A549 (cell line): ENCODE data around the gene LAMTOR2. TPM values are rescaled to one million over a fixed set of nuclear protein-coding genes. Genes with fewer than 3 reads are reported as not detected.

ENCODE experiments used
- ATAC-seq, 2 experiments: fragments of 200-7000 bp in 1 of 2; fragments of >200 bp in 1 of 2; cut with Nextera tagmentation in 1 of 2; cut with Tn5 transposase in 1 of 2; 3 replicates each; pipeline versions ENCODE4 v1.8.0 to v1.9.1; 2018 to 2020; ENCODE audit warnings: mild to moderate bottlenecking in 1 of 2, moderate library complexity in 1 of 2
- CTCF ChIA-PET: fragments of 300-600 bp; sonication (Branson Sonifier 250); formaldehyde crosslinking; extraction: SDS; loops from one replicate; lab custom pipeline; 2021; ENCODE audit warnings: antibody characterized with exemption, inconsistent platforms; lab: Yijun Ruan, JAX
- POLR2A ChIA-PET: fragments of 350-600 bp; formaldehyde crosslinking; extraction: SDS; loops from one replicate; lab custom pipeline; 2021; ENCODE audit warnings: antibody characterized with exemption, inconsistent platforms; lab: Yijun Ruan, JAX
- DNase-seq, 2 experiments: peaks; one replicate each; pipeline versions ENCODE4 v3.0.0 to v3.0.0-alpha.2; 2011 to 2016; ENCODE audit warnings: low read depth in 1 of 2, low spot score in 1 of 2
- FAIRE-seq: peaks from 2 replicates; lab custom pipeline; 2011; peaks lifted over from hg19 to GRCh38; lab: Jason Lieb, UNC
- H3K27ac ChIP-seq, 2 experiments: fragments of >200 bp; sonication (Bioruptor Twin); formaldehyde crosslinking; 3 replicates each; pipeline ENCODE4 v1.5.1; 2016 to 2017
- H3K4me1 ChIP-seq: fragments of >200 bp; sonication (Bioruptor Twin); formaldehyde crosslinking; 3 replicates; pipeline ENCODE4 v1.6.1; 2016
- H3K4me2 ChIP-seq: fragments of >200 bp; sonication (Bioruptor Twin); formaldehyde crosslinking; 3 replicates; pipeline ENCODE4 v1.6.1; 2016
- H3K4me3 ChIP-seq: fragments of >200 bp; sonication (Bioruptor Twin); formaldehyde crosslinking; 3 replicates; pipeline ENCODE4 v1.5.1; 2016
- H3K9me3 ChIP-seq: fragments of >200 bp; sonication (Bioruptor Twin); formaldehyde crosslinking; 3 replicates; pipeline ENCODE4 v1.6.1; 2016
- CEBPB ChIP-seq, 2 experiments: fragments of >200 bp in 1 of 2; sonication (Bioruptor Twin) in 1 of 2; formaldehyde crosslinking in 1 of 2; IDR thresholded peaks; 2 replicates each; pipeline ENCODE4 v1.6.1; 2012 to 2016
- CHD2 ChIP-seq: fragments of 150-350 bp; IDR thresholded peaks from 2 replicates; pipeline ENCODE4 v1.6.1; 2014; ENCODE audit warnings: low read length; ENCODE audit not compliant: partially characterized antibody
- CHD4 ChIP-seq: fragments of 200-600 bp; sonication (generic); IDR thresholded peaks from 2 replicates; pipeline ENCODE4 v1.6.1; 2016; ENCODE audit warnings: antibody characterized with exemption, mild to moderate bottlenecking, borderline replicate concordance
- EHF ChIP-seq: fragments of 250-450 bp; sonication (Bioruptor Pico); IDR thresholded peaks from 2 replicates; pipeline ENCODE4 v1.5.0; 2020; ENCODE audit warnings: mild to moderate bottlenecking
- EHMT2 ChIP-seq: fragments of 200-600 bp; sonication (generic); IDR thresholded peaks from 2 replicates; pipeline ENCODE4 v1.6.1; 2016; ENCODE audit warnings: antibody characterized with exemption, low read depth, mild to moderate bottlenecking, moderate library complexity
- FOSB ChIP-seq: fragments of 250-450 bp; sonication (Bioruptor Pico); IDR thresholded peaks from 2 replicates; pipeline ENCODE4 v1.5.0; 2020; ENCODE audit warnings: mild to moderate bottlenecking, moderate library complexity
- GATA3 ChIP-seq: IDR thresholded peaks from 2 replicates; pipeline ENCODE4 v1.6.1; 2012; ENCODE audit warnings: borderline replicate concordance
- HEYL ChIP-seq: fragments of 250-450 bp; sonication (Bioruptor Pico); IDR thresholded peaks from 2 replicates; pipeline ENCODE4 v1.8.0; 2021; ENCODE audit warnings: mild to moderate bottlenecking, moderate library complexity
- HOXA7 ChIP-seq: fragments of 250-450 bp; sonication (Bioruptor Pico); IDR thresholded peaks from 2 replicates; pipeline ENCODE4 v1.5.0; 2020; ENCODE audit warnings: mild to moderate bottlenecking, moderate library complexity
- JUN ChIP-seq, 2 experiments: fragments of >200 bp; sonication (Bioruptor Twin); formaldehyde crosslinking; IDR thresholded peaks; 2 replicates in 1 of 2; 3 replicates in 1 of 2; pipeline ENCODE4 v1.6.1; 2016 to 2017
- PBX3 ChIP-seq: IDR thresholded peaks from 2 replicates; pipeline ENCODE4 v1.6.1; 2012
- PHF8 ChIP-seq: fragments of 200-600 bp; sonication (generic); IDR thresholded peaks from 2 replicates; pipeline ENCODE4 v1.6.1; 2016; ENCODE audit warnings: low read depth, mild to moderate bottlenecking, antibody characterized with exemption, moderate library complexity, borderline replicate concordance
- POLR2AphosphoS2 ChIP-seq: conservative IDR thresholded peaks from 2 replicates; pipeline ENCODE4 v1.6.1; 2012; ENCODE audit warnings: low read length, improper control_type of control experiment, inconsistent platforms
- RAD21 ChIP-seq, 2 experiments: fragments of >200 bp in 1 of 2; sonication (Bioruptor Twin) in 1 of 2; formaldehyde crosslinking in 1 of 2; IDR thresholded peaks in 1 of 2; conservative IDR thresholded peaks in 1 of 2; 2 replicates in 1 of 2; 3 replicates in 1 of 2; pipeline ENCODE4 v1.6.1; 2012 to 2018; ENCODE audit warnings: inconsistent platforms in 1 of 2
- RARB ChIP-seq: fragments of 250-450 bp; sonication (Bioruptor Pico); IDR thresholded peaks from 2 replicates; pipeline ENCODE4 v1.8.0; 2021; ENCODE audit warnings: mild to moderate bottlenecking, moderate library complexity
- RFX5 ChIP-seq: fragments of 450-650 bp; IDR thresholded peaks from 2 replicates; pipeline ENCODE4 v1.7.1; 2014; ENCODE audit warnings: antibody characterized with exemption, mild to moderate bottlenecking, moderate library complexity
- RNF2 ChIP-seq: fragments of 200-600 bp; sonication (generic); IDR thresholded peaks from 2 replicates; pipeline ENCODE4 v1.6.1; 2016; ENCODE audit warnings: low read depth, mild to moderate bottlenecking, antibody characterized with exemption, moderate library complexity, borderline replicate concordance
- SREBF2 ChIP-seq: fragments of 450-650 bp; IDR thresholded peaks from 2 replicates; pipeline ENCODE4 v1.6.1; 2014; ENCODE audit warnings: mild to moderate bottlenecking, moderate library complexity
- ZC3H11A ChIP-seq: fragments of 450-650 bp; IDR thresholded peaks from 2 replicates; pipeline ENCODE4 v1.6.1; 2014; ENCODE audit warnings: antibody characterized with exemption, mild to moderate bottlenecking
- ZSCAN20 ChIP-seq: fragments of 250-450 bp; sonication (Bioruptor Pico); IDR thresholded peaks from 2 replicates; pipeline ENCODE4 v1.8.0; 2022; ENCODE audit warnings: mild to moderate bottlenecking, moderate library complexity
- WGBS: methylation state at CpG from one replicate; pipeline ENCODE4 v1.1.6; 2017; ENCODE audit errors: missing lambda C conversion rate; 5-methylcytosine and 5-hydroxymethylcytosine counted together
- polyA plus RNA-seq, 4 experiments: library from polyadenylated mRNA; depleted of rRNA in 3 of 4; stranded (reverse); fragments of >200 nt; fragmentation: RNase III in 1 of 4; extraction: RNeasy Plus Mini Kit Qiagen cat#74134 plus additional on column Dnase treatment in 1 of 4; gene quantifications; 2 replicates in 3 of 4; 3 replicates in 1 of 4; pipeline ENCODE4 v1.2.3, GENCODE V29; 2011 to 2017

LAMTOR2 gene
- polyA plus RNA-seq, 2 of the 4 experiments (the other 2 are of a cell fraction): 63.0 to 171 TPM

GRCh38 chr1:156045076-156045475 is 9.5 kb upstream of the LAMTOR2 start:
- ATAC-seq (no peak), FAIRE-seq (no peak), DNase-seq (no peak)
- Histone ChIP-seq H3K4me2 (no peak overlapping the region), H3K4me1 (peaks cover 13% of the 10 kb centered on the region), H3K9me3 (no peaks in the 10 kb centered on the region), H3K4me3 (no peak overlapping the region), H3K27ac (no peak overlapping the region)
- ChIA-PET POLR2A (no interaction called here), CTCF (interaction anchor here (0.5 to 1.7 kb wide), 4 partner anchors 11 to 170 kb away, joined by 3 to 5 read pairs (median 4); no protein-coding TSS in a partner anchor)
- TF ChIP-seq CHD2 (no peak), RFX5 (no peak)
- WGBS: 90% methylated on average over 4 of the region's 4 CpGs

GRCh38 chr1:156048663-156049258 is 5.8 kb upstream of the LAMTOR2 start:
- TF ChIP-seq HOXA7 (CRISPR knock-in tag) (no peak), ZC3H11A (no peak), HEYL (CRISPR knock-in tag) (no peak), PBX3 (no peak), RAD21 (conservative IDR thresholded peaks at IDR 0.05 in 1 of 2, IDR thresholded peaks at IDR 0.05 in 1 of 2) (no peak), EHF (CRISPR knock-in tag) (no peak), POLR2AphosphoS2 (no peak), EHMT2 (no peak), RFX5 (no peak), SREBF2 (no peak), JUN (IDR thresholded peaks at IDR 0.05) (no peak), RNF2 (no peak)
- WGBS: 94% methylated on average over 3 of the region's 3 CpGs
- ATAC-seq (no peak), DNase-seq (no peak), FAIRE-seq (no peak)
- Histone ChIP-seq H3K4me3 (no peak overlapping the region), H3K4me2 (no peak overlapping the region), H3K27ac (no peak overlapping the region), H3K4me1 (0 out of 3 replicates have a peak, but pooled peaks cover 3% of the 10 kb centered on the region), H3K9me3 (no peaks in the 10 kb centered on the region)
- CTCF ChIA-PET: interaction anchor here (1.0 to 2.9 kb wide), 6 partner anchors 12 to 45 kb away, joined by 3 to 10 read pairs (median 4); partner anchors contain the start of gene SSR2
- POLR2A ChIA-PET: interaction anchor here (0.6 kb wide), 1 partner anchor 114 kb away, joined by 3 read pairs; the partner anchor contains the start of gene KHDC4

GRCh38 chr1:156050376-156050775 is 4.2 kb upstream of the LAMTOR2 start:
- CTCF ChIA-PET: interaction anchor here (1.1 to 2.9 kb wide), 6 partner anchors 14 to 96 kb away, joined by 3 to 10 read pairs (median 3); partner anchors contain the start of gene SSR2
- H3K9me3 ChIP-seq: no peaks in the 10 kb centered on the region
- TF ChIP-seq GATA3 (no peak), CHD4 (no peak), RARB (CRISPR knock-in tag) (no peak), JUN (IDR thresholded peaks at IDR 0.05) (no peak)
- TF ChIP-seq, all 56 proteins: peak for 0
- WGBS: 92% methylated on average over 3 of the region's 4 CpGs
- DNase-seq (no peak), FAIRE-seq (no peak), ATAC-seq (no peak)
- Histone ChIP-seq H3K4me2 (no peak overlapping the region), H3K4me3 (no peak overlapping the region), H3K27ac (no peak overlapping the region), H3K4me1 (peaks cover 3% of the 10 kb centered on the region; the same call in 1 of the 3 replicates)
- POLR2A ChIA-PET: no interaction called here

- CTCF ChIA-PET: interaction anchor here (1.1 to 3.1 kb wide), 8 partner anchors 9 to 113 kb away, joined by 3 to 20 read pairs (median 4); no protein-coding TSS in a partner anchor
- POLR2A ChIA-PET: no interaction called here
- Histone ChIP-seq H3K4me3 (no peak overlapping the region), H3K4me1 (peaks cover 10% of the 10 kb centered on the region; the same call in 2 of the 3 replicates), H3K4me2 (no peak overlapping the region), H3K27ac (no peak overlapping the region), H3K9me3 (no peaks in the 10 kb centered on the region)
- no peak for DNase-seq
- FAIRE-seq: no peak
- 94% methylated on average over 5 of the region's 7 CpGs for WGBS
- ATAC-seq: no peak
- TF ChIP-seq POLR2AphosphoS2 (no peak), FOSB (CRISPR knock-in tag) (no peak), JUN (IDR thresholded peaks at IDR 0.05) (no peak), PHF8 (no peak), ZC3H11A (no peak), CEBPB (IDR thresholded peaks at IDR 0.05) (no peak), ZSCAN20 (no peak)
Measured at GRCh38 chr1:156051011-156051725, 3.4 kb upstream of the LAMTOR2 start.
